A549 treated with AZD2906 at 1 μM for 4 hours (cell line): ENCODE results near the gene AGBL2. TPM values are rescaled to one million over a fixed set of nuclear protein-coding genes. Genes with fewer than 3 reads are reported as not detected.

Experiments used
- total RNA-seq: library from RNA; stranded (reverse); fragments of 200-300 nt; extraction: Qiagen RNA extraction; gene quantifications from 5 replicates; pipeline ENCODE4 v1.2.3, GENCODE V29; 2022

Gene AGBL2
- 0.80 to 1.4 TPM (median 1.0 TPM) in 5 replicates for total RNA-seq

DNA sequence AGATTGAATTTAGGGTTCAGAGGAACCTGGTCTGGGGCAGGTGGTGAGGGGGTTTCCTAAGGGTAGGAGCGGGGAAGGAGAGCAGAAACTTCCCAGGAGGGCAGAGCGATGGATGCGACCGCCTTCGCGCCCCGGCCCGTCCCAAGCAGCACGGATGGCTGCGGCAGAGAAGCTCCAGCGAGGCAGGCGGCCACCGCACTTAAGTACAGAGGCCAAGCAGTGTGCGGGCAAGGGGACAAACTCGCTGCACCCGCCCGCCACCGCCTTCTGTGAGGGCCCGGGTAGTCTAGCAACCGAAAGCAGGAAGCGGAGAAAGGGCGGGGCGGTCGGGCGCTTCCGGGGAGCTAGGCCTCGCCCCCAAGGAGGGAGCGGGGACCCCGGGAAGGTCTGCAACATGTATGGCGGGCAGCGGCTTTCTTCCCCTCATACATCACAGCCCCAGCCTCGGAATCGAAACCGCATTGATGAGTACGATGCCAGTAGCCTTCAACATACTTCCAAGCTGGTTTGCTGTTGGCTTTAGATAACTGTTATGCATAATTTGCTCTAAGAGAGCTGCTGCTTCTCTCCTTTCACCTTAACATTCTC lies at the start of gene AGBL2:
Gene AGBL2 (minus strand): TSS at position 288 of the 588 bp plus-strand sequence. CDS start 719 bp downstream, outside the sequence.

GRCh38 chr11:47642099-47642855 lies 72.9 kb downstream of the AGBL2 start, which contains the start of gene MTCH2:
Gene MTCH2, minus strand, starts transcription at chr11:47642559. Its CDS starts 94 bp downstream, at chr11:47642465.

Other genes with a start within 250 kb of the AGBL2 start
- 41.9 to 48.7 TPM (median 45.3 TPM) in 5 replicates for gene CELF1, start 162.2 kb downstream of the AGBL2 start, total RNA-seq
- 57.7 to 79.7 TPM (median 75.1 TPM) in 5 replicates for gene PTPMT1, start 149.8 kb downstream of the AGBL2 start, total RNA-seq
- gene KBTBD4, start 136.4 kb downstream of the AGBL2 start, total RNA-seq = 18.0 to 19.8 TPM (median 18.7 TPM) in 5 replicates
- gene NDUFS3, start 136.3 kb downstream of the AGBL2 start, total RNA-seq = 98.9 to 137 TPM (median 133 TPM) in 5 replicates
- gene FAM180B, start 128.7 kb downstream of the AGBL2 start, total RNA-seq = 0.05 to 0.07 TPM in 2 of 5 replicates, not detected in the others
- 0.06 to 0.16 TPM (median 0.09 TPM) in 3 of 5 replicates, not detected in the others for gene C1QTNF4, start 121.0 kb downstream of the AGBL2 start, total RNA-seq
- gene MTCH2, start 72.8 kb downstream of the AGBL2 start, total RNA-seq = 123 to 153 TPM (median 136 TPM) in 5 replicates
- gene FNBP4, start 52.0 kb upstream of the AGBL2 start, total RNA-seq = 42.7 to 57.9 TPM (median 46.9 TPM) in 5 replicates
- 25.1 to 33.2 TPM (median 28.4 TPM) in 5 replicates for gene NUP160, start 133.0 kb upstream of the AGBL2 start, total RNA-seq